Nephron (organoid): ENCODE data around the gene SSH3.

Source experiments
- H3K27ac Mint-ChIP-seq, 3 experiments: 2 replicates each; pipeline ENCODE4 v1.8.0; 2020; ENCODE audit warnings: mixed read lengths in 3 of 3, mild to moderate bottlenecking in 2 of 3, moderate library complexity in 1 of 3
- H3K27me3 Mint-ChIP-seq: 2 replicates; pipeline ENCODE4 v1.8.0; 2021; ENCODE audit warnings: low read depth, mild to moderate bottlenecking, moderate library complexity, mixed read lengths
- H3K36me3 Mint-ChIP-seq: 2 replicates; pipeline ENCODE4 v1.8.0; 2020; ENCODE audit warnings: low read depth, mixed read lengths
- H3K4me1 Mint-ChIP-seq: 2 replicates; pipeline ENCODE4 v1.8.0; 2020; ENCODE audit warnings: mixed read lengths
- H3K4me3 Mint-ChIP-seq, 3 experiments: 2 replicates each; pipeline ENCODE4 v1.8.0; 2020; ENCODE audit warnings: mild to moderate bottlenecking in 3 of 3, mixed read lengths in 3 of 3, moderate library complexity in 2 of 3
- H3K9me3 Mint-ChIP-seq: 2 replicates; pipeline ENCODE4 v1.8.0; 2020; ENCODE audit warnings: mixed read lengths
- CTCF ChIP-seq, 3 experiments: fragments of 200-600 bp; sonication (generic); IDR thresholded peaks; one replicate each; pipeline ENCODE4 v1.5.0; 2021; ENCODE audit warnings: antibody characterized with exemption in 3 of 3; ENCODE audit not compliant: unreplicated experiment in 3 of 3

The SSH3 gene

GRCh38 chr11:67356864-67357561 lies 53.7 kb downstream of the SSH3 start:
- Mint-ChIP-seq H3K9me3 (no peaks in the 10 kb centered on the region), H3K27me3 (peaks cover 4% of the 10 kb centered on the region), H3K36me3 (no peaks in the 10 kb centered on the region), H3K27ac (peak overlapping the region; percentile 70 to 90 (median 88)), H3K4me1 (peaks cover 45% of the 10 kb centered on the region), H3K4me3 (peak overlapping the region; percentile 31 to 44 (median 43))
- peak; percentile 88 to 97 (median 93) for TF ChIP-seq CTCF (IDR thresholded peaks at IDR 0.05; ENCODE audit: unreplicated experiment in 3 of 3)

DNA sequence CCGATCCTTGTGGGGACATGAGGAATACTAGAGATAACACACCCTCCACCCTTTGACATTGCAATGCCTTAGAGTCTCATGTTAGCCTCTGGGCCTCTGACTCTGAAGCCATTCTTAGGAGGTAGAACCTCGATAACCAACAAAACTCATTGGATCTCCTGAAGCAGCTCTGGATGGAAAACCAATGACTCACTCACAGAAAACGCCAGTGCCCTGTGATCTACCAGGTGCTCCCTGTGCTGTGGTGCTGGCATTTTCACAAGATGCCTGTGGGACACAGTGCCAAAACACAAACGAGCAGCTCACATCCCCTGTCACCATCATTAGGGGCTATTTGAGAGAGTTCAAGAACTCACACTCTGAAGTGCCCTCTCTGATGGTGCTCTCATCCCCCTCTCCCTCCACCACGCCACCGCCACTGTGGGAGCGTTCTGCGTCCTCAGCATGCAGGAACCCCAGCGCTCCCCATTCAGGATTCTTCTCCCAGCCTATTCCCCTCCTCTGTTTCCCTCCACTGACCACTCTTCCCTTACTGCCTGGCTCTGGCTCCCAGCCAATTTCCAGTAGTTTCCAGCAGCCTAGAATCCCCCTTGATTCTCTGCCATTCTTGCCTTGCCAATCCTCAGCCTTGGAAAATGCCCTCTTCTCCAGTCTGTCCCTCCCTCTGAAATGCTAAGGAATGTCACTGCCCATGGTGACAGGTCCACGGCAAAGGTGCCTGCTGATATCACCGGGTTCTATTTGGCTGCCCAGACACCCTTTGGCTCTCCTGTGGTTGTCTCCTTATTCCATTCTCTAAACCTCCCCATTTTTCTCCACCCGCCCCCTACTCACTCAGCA lies 54.7 kb downstream of the SSH3 start:
- H3K27me3 Mint-ChIP-seq: peaks cover 4% of the 10 kb centered on the region
- H3K9me3 Mint-ChIP-seq: no peaks in the 10 kb centered on the region
- no peak overlapping the region for H3K4me3 Mint-ChIP-seq
- peaks cover 45% of the 10 kb centered on the region for H3K4me1 Mint-ChIP-seq
- no peaks in the 10 kb centered on the region for H3K36me3 Mint-ChIP-seq
- H3K27ac Mint-ChIP-seq: peak overlapping the region; percentile 70 to 90 (median 70)
- no peak for TF ChIP-seq CTCF (IDR thresholded peaks at IDR 0.05; ENCODE audit: unreplicated experiment in 3 of 3)
